Urinary bladder (tissue), 4 donors: Measurements from ENCODE around the gene PREB. TPM values are rescaled to one million over a fixed set of nuclear protein-coding genes. Genes with fewer than 3 reads are reported as not detected.

Experiments
- DNase-seq: peaks from one replicate; pipeline ENCODE4 v3.0.0-alpha.2; 2015; ENCODE audit errors: extremely low spot score
- H3K27ac ChIP-seq: one replicate; pipeline ENCODE4 v1.5.1; 2013; ENCODE audit warnings: low read depth, mild to moderate bottlenecking, moderate library complexity
- H3K36me3 ChIP-seq: one replicate; pipeline ENCODE4 v1.6.1; 2013; ENCODE audit warnings: mild to moderate bottlenecking, moderate library complexity; ENCODE audit not compliant: insufficient read depth
- H3K4me1 ChIP-seq: one replicate; pipeline ENCODE4 v1.6.1; 2013; ENCODE audit warnings: mild to moderate bottlenecking, moderate library complexity; ENCODE audit not compliant: insufficient read depth
- H3K4me3 ChIP-seq: one replicate; pipeline ENCODE4 v1.5.1; 2013; ENCODE audit warnings: low read depth, low read length
- WGBS: extraction: QIAGEN DNeasy Blood & Tissue Kit; methylation state at CpG from one replicate; pipeline ENCODE4 v1.1.7; 2013; 5-methylcytosine and 5-hydroxymethylcytosine counted together
- polyA plus RNA-seq: library from polyadenylated mRNA; stranded (reverse); fragments of 200-250 nt; gene quantifications from one replicate; pipeline ENCODE4 v1.2.3, GENCODE V29; 2013
- total RNA-seq: library from RNA; depleted of rRNA; stranded (reverse); fragments of >200 nt; gene quantifications from one replicate; pipeline ENCODE4 v1.2.3, GENCODE V29; 2014
- donor health status: healthy with polysubstance abuse.
- donor health status: healthy.

PREB gene
- total and polyA plus RNA-seq, 2 donors: 20.5 to 49.1 TPM

DNA sequence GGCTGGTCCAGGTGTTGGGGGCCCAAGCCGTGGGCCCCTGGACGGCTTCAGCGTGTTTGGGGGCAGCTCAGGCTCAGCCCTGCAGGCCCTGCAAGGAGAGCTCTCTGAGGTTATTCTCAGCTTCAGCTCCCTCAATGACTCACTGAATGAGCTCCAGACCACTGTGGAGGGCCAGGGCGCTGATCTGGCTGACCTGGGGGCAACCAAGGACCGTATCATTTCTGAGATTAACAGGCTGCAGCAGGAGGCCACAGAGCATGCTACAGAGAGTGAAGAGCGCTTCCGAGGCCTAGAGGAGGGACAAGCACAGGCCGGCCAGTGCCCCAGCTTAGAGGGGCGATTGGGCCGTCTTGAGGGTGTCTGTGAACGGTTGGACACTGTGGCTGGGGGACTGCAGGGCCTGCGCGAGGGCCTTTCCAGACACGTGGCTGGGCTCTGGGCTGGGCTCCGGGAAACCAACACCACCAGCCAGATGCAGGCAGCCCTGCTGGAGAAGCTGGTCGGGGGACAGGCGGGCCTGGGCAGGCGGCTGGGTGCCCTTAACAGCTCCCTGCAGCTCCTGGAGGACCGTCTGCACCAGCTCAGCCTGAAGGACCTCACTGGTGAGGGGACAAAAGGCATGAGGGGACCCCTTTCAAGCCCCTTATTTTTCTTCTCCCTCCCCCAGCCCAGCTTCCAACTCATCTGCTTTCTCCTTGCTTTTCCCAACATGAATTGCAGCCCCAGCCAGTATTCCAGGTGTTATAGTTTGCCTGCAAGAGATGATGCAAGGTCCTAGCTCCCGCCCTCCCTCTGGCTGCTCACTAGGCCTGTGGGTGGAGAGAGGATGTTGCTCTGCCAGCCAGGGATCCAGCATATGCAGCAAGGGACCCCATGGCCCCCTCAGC lies 50.8 kb downstream of the PREB start:
- Histone ChIP-seq H3K36me3 (no peaks in the 10 kb centered on the region), H3K4me1 (peaks cover 1% of the 10 kb centered on the region), H3K4me3 (no peak overlapping the region), H3K27ac (no peak overlapping the region)
- 75% methylated on average over 20 of the region's 20 CpGs for WGBS
- no peak for DNase-seq

- Histone ChIP-seq H3K4me1 (peaks cover 1% of the 10 kb centered on the region), H3K4me3 (no peak overlapping the region), H3K36me3 (no peaks in the 10 kb centered on the region), H3K27ac (no peak overlapping the region)
- WGBS: 79% methylated on average over 27 of the region's 27 CpGs
- DNase-seq: no peak
These were observed 51.5 kb downstream of the PREB start for GRCh38 chr2:27082773-27083409.

DNA sequence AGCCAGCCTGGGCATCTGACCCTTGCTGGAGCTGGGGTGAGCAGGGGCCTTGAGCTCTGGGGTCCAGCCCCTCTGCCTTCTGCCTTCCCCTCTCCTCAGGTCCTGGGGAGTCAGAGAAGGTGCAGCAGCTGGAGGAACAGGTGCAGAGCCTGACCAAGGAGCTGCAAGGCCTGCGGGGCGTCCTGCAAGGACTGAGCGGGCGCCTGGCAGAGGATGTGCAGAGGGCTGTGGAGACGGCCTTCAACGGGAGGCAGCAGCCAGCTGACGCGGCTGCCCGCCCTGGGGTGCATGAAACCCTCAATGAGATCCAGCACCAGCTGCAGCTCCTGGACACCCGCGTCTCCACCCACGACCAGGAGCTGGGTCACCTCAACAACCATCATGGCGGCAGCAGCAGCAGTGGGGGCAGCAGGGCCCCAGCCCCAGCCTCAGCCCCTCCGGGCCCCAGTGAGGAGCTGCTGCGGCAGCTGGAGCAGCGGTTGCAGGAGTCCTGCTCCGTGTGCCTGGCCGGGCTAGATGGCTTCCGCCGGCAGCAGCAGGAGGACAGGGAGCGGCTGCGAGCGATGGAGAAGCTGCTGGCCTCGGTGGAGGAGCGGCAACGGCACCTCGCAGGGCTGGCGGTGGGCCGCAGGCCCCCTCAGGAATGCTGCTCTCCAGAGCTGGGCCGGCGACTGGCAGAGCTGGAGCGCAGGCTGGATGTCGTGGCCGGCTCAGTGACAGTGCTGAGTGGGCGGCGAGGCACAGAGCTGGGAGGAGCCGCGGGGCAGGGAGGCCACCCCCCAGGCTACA lies 52.3 kb downstream of the PREB start:
- H3K4me3 ChIP-seq: no peak overlapping the region
- H3K36me3 ChIP-seq: no peaks in the 10 kb centered on the region
- DNase-seq: no peak
- H3K27ac ChIP-seq: no peak overlapping the region
- peaks cover 1% of the 10 kb centered on the region for H3K4me1 ChIP-seq
- WGBS: 81% methylated on average over 38 of the region's 38 CpGs

Other genes with a start within 250 kb of the PREB start
- gene MAPRE3, start 164.0 kb downstream of the PREB start, total RNA-seq: 3.2 TPM
- gene MAPRE3, start 164.0 kb downstream of the PREB start, polyA plus RNA-seq: 24.4 TPM
- 54.4 TPM for gene TMEM214, start 101.7 kb downstream of the PREB start, total RNA-seq
- 49.8 TPM for gene TMEM214, start 101.7 kb downstream of the PREB start, polyA plus RNA-seq
- 12.0 TPM for gene AGBL5, start 83.0 kb downstream of the PREB start, total RNA-seq
- 31.0 TPM for gene AGBL5, start 83.0 kb downstream of the PREB start, polyA plus RNA-seq
- 273 TPM for gene OST4, start 63.0 kb downstream of the PREB start, total RNA-seq
- 386 TPM for gene OST4, start 63.0 kb downstream of the PREB start, polyA plus RNA-seq
- gene EMILIN1, start 56.0 kb downstream of the PREB start, total RNA-seq: 122 TPM
- 347 TPM for gene EMILIN1, start 56.0 kb downstream of the PREB start, polyA plus RNA-seq
- 1.7 TPM for gene KHK, start 47.9 kb downstream of the PREB start, total RNA-seq
- 6.8 TPM for gene KHK, start 47.9 kb downstream of the PREB start, polyA plus RNA-seq
- 4.1 TPM for gene CGREF1, start 15.5 kb downstream of the PREB start, total RNA-seq
- gene CGREF1, start 15.5 kb downstream of the PREB start, polyA plus RNA-seq: 1.0 TPM
- not detected for gene ABHD1, start 10.8 kb downstream of the PREB start, total RNA-seq
- 0.35 TPM for gene ABHD1, start 10.8 kb downstream of the PREB start, polyA plus RNA-seq
- gene PRR30, start 4.8 kb upstream of the PREB start, total RNA-seq: not detected
- not detected for gene PRR30, start 4.8 kb upstream of the PREB start, polyA plus RNA-seq
- gene TCF23, start 14.4 kb upstream of the PREB start, total RNA-seq: 0.85 TPM
- gene TCF23, start 14.4 kb upstream of the PREB start, polyA plus RNA-seq: 0.08 TPM
- gene ATRAID, start 77.4 kb upstream of the PREB start, total RNA-seq: 134 TPM
- 174 TPM for gene ATRAID, start 77.4 kb upstream of the PREB start, polyA plus RNA-seq
- gene SLC5A6, start 77.6 kb upstream of the PREB start, total RNA-seq: 8.2 TPM
- gene SLC5A6, start 77.6 kb upstream of the PREB start, polyA plus RNA-seq: 17.7 TPM
- 27.3 TPM for gene CAD, start 82.7 kb upstream of the PREB start, total RNA-seq
- gene CAD, start 82.7 kb upstream of the PREB start, polyA plus RNA-seq: 23.4 TPM
- 0.53 TPM for gene SLC30A3, start 128.4 kb upstream of the PREB start, total RNA-seq
- gene SLC30A3, start 128.4 kb upstream of the PREB start, polyA plus RNA-seq: 0.04 TPM
- gene DNAJC5G, start 140.8 kb upstream of the PREB start, total RNA-seq: 0.42 TPM
- not detected for gene DNAJC5G, start 140.8 kb upstream of the PREB start, polyA plus RNA-seq
- gene TRIM54, start 147.8 kb upstream of the PREB start, total RNA-seq: 2.6 TPM
- 0.04 TPM for gene TRIM54, start 147.8 kb upstream of the PREB start, polyA plus RNA-seq
- gene UCN, start 173.8 kb upstream of the PREB start, total RNA-seq: 1.1 TPM
- gene UCN, start 173.8 kb upstream of the PREB start, polyA plus RNA-seq: 1.5 TPM
- 46.2 TPM for gene MPV17, start 188.5 kb upstream of the PREB start, total RNA-seq
- 89.2 TPM for gene MPV17, start 188.5 kb upstream of the PREB start, polyA plus RNA-seq
- 37.7 TPM for gene GTF3C2, start 222.1 kb upstream of the PREB start, total RNA-seq
- 29.9 TPM for gene GTF3C2, start 222.1 kb upstream of the PREB start, polyA plus RNA-seq
- 11.2 TPM for gene EIF2B4, start 235.7 kb upstream of the PREB start, total RNA-seq
- gene EIF2B4, start 235.7 kb upstream of the PREB start, polyA plus RNA-seq: 48.8 TPM
- 69.8 TPM for gene SNX17, start 236.0 kb upstream of the PREB start, total RNA-seq
- gene SNX17, start 236.0 kb upstream of the PREB start, polyA plus RNA-seq: 105 TPM
- 6.1 TPM for gene ZNF513, start 246.1 kb upstream of the PREB start, total RNA-seq
- gene ZNF513, start 246.1 kb upstream of the PREB start, polyA plus RNA-seq: 19.9 TPM